HS-5 (cell line): ENCODE measurements around the gene PTGES2.
"Not testable (repeated sequence)": the region's sequence is repeated elsewhere in the genome, so short reads cannot be mapped to it uniquely, and the experiment has no call there.

Experiments
- DNase-seq: peaks from one replicate; pipeline ENCODE4 v3.0.0-alpha.2; 2012; ENCODE audit warnings: low read depth

The PTGES2 gene

DNA sequence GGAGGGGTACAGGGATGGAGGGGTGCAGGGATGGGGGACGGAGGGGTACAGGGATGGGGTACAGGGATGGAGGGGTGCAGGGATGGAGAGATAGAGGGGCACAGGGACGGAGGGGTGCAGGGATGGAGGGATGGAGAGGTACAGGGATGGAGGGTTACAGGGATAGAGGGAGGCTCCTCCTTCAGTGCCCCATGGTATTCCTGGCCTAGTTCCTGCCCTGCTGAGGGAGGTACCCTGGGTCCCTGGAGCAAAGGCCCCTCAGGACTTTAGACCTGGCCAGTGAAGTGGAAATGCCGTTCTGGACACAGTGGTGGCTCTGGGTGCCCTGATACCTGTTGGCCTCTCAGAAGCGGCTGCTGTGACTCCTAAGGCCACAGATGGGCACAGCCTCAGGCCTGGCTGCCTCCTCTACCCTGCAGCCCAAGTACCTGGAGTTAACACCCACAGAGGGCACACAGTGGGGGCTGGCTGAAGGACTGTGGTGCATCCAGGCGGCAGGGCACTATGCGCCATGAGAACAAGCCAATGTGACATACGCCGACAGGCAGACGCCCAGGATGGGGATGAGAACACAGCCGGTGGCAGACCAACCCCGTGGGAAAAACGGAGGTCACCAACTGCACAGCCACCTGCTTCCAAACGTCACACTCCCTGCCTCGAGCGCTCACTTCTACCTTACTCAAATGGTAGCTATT, 8.4 kb downstream of the PTGES2 start:
- DNase-seq: no peak

DNA sequence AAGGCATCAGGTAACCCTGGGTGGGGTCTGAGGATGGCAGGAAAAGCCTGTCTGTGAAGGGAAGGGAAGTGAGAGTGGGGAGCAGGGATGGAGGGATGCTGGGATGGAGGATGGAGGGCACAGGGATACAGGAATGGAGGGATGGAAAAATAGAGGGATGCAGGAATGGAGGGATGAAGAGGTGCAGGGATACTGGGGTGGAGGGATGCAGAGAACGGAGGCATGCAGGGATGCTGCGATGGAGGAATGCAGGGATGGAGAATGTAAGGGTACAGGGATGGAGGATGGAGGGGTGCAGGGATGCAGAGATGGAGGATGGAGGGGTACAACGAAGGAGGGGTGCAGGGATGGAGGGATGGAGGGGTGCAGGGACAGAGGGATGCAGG, 9.1 kb downstream of the PTGES2 start:
- DNase-seq: no peak

DNA sequence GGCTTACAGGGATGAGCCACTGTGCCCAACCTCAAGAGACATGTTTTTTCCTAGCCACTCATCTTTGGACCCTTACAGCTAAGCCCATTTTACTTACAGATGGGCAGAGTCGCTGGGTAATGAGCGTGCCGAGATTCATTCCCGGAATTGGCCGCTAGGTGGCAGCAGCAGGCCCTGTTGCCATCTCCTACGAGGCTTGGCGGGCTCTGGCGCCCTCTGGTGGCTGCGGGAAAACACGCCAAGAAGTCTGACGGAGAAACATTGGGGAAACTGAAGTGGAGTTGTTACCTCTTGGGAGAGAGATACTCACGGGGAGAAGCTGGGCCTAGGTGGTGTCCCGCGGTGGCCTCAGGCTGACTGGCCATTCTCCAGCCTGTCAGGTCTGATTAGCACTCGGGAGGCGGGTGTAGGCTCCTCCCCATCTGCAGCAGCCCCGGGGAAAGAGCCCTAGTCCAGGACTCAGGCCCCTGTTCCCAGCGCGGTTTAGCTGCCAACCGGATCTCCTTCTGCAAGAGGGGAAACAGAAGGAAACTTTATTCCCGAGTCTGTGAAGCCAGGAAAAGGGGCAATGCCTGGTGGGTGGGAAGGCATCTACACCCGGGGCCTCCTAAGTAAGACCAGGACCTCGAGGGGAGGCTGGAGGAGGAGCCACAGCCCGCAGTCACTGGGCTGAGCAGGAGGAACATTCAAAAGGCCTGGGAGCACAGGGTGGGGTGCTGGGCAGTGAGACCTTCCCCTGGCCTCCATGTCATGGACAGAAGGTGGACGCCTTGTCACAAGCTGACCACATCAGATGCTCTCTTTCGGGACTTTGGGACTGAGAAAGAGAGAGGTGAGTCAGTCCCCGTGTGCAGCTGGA, 9.7 kb downstream of the PTGES2 start:
- DNase-seq: peak; percentile 56

DNA sequence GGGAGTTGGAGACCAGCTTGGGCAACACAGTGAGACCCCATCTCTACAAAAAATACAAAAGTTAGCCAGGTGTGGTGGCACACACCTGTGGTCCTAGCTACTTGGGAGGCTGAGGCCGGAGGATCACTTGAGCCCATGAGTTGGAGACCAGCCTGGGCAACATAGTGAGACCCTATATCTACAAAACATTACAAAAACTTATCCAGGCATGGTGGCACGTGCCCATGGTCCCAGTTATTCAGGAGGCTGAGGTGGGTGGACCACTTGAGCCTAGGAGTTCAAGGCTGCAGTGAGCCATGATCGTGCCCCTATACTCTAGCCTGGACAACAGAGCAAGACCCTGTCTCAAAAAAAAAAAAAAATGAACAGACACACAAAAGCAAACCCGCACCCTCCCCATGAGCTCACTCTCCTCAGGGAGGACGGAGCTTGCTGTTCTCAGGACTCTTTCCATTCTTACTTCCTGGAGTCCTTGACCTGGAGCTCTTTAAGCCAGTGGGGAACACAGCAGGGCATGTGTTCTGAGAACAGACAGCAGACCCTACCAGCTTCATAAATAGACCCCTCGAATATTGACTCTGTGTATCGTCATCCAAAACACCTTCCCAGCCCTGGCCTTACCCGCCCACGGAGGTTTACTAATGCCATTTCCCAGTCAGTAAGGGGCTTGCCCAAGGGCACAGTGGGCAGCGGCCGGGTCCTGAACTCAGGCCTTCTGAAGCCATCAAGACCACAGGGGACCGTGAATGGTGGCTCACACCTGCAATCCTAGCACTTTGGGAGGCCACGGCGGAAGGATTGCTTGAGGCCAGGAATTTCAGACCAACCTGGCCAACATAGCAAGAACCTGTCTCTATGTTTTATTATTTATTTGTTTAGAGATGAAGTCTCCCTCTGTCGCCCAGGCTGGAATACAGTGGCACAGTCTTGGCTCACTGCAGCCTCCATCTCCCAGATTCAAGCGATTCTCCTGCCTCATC, 11.1 kb downstream of the PTGES2 start:
- no peak for DNase-seq

DNA sequence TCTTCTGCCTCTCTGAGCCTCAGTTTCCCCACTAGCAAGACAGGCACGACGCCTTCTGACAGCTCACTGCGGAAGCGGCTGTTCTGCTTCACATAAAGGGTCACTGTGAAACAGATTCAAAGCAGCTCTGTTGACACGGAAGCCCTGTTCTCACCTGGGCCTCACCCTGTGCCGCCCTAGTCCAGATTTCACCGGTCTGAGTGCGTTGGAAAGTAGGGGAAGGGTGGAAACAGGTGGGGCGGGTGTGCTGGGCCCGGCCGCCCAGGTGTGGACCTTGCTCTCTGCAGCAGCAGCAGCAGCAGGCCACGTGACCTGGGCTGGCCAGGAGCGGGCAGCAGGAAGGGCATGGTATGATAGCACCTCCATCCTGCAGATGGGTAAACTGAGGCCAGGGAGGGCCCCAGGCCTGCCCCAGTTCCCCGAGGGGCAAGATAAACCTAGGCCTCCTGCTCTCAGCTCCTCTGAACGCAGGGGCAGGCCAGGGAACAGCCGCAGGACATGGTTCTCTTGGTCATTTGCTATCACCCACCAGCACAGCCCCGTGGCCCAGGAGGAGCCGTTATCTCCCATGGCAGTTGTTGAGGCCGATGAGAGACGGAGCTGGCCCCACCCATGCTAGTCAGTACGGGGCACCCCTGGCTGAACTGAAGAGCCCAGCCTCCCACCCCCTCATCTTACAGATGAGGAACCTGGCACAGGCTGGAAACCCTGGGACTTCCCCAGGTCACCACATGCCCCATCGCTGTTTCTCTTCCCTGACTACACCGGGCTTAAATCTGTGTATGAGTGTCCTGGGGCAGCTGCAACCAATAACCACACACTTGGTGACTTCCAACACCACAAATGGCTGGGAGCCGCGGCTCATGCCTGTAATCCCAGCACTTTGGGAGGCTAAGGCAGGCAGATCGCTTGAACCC, 12.1 kb downstream of the PTGES2 start:
- no peak for DNase-seq

DNA sequence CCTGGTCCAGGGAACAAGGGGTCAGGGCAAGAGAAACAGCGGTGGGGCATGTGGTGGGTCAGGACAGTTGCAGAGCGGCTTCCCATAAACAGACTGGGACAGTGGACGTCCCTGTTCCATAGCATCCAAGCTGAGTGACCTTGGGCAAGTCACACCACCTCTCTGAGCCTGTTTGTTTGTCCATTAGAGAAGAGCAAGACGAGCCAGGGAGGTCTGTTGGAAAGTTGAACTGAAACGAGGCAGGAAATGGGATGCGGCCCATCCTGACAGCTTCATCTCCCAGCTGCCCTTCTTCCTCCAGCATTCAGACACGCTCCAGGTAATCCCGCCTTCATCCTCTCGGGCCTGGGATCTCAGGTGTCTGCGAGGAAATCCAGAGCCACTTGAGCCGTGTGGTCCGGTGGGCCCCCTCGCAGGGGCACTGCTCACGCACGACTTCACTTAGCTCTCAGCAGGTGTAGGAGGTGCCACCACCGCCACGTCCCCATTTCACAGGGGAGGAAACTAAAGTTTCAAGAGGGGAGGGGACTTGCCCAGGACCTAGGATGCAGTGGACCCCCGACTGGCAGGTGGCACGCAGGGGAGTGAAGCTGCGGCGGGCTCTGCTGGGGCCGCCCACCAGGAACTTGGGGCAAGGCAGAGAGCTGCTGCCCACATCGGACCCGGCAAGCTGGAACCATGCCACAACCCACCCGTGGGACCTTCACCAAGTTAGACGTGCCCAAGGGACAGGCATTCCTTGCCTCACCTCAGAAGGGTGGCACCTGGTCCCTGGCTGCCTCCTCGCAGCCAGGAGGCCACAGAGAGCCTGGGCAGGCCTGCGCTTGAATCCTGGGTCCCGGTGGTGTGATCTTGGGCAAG, 13.0 kb downstream of the PTGES2 start:
- no peak for DNase-seq

DNA sequence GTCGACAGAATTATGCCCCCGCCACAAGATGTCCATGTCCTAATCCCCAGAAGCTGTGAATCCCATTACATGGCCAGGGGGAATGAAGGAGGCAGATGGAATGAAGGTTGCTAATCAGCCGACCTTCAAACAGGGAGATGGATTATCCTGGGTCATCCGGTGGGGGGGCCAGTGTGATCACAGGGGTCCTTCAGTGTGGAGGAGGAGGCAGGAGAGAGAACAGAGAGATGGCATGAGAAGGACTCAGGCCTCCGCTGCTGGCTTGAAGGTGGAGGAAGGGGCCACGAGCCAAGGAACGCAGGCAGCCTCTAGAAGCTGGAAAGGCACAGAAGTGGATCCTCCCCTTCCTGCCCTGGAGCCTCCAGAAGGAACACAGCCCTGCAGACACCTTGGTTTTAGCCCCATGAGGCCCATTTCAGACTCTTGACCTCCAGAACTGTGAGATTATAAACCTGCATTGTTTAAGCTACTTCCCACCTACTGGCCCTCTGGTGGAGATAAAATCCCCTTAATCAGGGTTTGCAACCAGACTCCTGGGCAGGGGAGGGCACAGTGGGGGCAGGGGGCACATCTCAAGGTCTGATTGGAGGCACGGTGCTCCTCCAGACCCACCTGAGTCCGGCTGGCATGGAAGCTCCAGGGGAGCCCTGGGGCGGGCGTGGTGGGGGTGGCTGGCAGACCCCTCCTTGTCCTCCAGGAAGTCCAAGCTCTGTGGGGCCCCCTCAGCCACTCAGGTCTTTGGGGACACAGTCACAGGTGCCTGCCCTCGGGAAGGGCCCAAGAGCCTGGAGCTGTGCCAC, 13.8 kb downstream of the PTGES2 start:
- DNase-seq: no peak

DNA sequence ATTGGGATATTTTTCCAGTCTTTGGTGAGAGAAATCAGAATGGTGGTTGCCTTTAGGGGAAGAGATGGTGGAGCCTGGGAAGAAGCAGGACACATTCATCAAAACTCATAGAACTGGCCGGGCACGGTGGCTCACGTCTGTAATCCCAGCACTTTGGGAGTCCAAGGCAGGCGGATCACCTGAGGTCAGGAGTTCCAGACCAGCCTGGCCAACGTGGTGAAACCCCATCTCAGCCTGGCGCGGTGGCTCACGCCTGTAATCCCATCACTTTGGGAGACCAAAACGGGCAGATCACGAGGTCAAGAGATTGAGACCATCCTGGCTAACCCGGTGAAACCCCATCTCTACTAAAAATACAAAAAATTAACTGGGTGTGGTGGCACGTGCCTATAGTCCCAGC, 15.8 kb downstream of the PTGES2 start:
- DNase-seq: not testable (repeated sequence)

DNA sequence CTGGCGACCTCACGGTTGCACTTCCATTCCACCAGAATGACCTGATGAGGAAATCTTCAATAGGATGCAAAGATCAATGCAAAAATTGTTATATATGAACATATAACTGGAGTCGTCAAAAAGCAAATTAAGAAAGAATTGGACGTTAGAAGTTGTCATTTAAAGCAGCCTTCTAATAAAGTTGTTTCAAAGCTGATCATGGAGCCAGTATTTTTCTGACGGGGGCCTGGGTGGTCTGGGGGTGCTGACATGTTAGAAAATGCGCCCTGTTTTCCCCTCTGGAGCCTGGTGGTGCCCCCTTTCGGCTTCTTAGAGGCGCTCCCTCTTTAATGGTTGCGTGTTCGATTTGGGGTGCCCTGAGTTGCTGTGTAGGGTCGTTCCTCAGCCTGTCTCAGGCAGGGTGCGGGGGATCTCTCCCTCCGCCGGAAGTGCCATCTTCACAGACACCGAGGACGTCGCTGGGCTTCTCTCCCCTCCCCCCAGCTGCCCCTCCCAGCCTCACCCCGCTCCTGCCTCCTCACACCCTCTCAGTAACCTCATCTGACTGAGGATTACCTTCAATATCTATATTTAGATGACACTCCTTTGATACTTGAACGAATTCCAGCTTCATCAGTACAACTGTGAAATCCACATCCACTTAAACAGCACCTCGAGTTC, 18.3 kb downstream of the PTGES2 start:
- no peak for DNase-seq

DNA sequence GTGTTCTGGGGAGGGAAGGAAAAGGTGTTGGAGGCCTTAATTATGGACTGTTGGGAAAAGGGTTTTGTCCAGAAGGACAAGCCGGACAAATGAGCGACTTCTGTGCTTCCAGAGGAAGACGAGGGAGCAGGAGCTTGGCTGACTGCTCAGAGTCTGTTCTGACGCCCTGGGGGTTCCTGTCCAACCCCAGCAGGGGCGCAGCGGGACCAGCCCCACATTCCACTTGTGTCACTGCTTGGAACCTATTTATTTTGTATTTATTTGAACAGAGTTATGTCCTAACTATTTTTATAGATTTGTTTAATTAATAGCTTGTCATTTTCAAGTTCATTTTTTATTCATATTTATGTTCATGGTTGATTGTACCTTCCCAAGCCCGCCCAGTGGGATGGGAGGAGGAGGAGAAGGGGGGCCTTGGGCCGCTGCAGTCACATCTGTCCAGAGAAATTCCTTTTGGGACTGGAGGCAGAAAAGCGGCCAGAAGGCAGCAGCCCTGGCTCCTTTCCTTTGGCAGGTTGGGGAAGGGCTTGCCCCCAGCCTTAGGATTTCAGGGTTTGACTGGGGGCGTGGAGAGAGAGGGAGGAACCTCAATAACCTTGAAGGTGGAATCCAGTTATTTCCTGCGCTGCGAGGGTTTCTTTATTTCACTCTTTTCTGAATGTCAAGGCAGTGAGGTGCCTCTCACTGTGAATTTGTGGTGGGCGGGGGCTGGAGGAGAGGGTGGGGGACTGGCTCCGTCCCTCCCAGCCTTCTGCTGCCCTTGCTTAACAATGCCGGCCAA, 19.1 kb downstream of the PTGES2 start:
- DNase-seq: no peak

DNA sequence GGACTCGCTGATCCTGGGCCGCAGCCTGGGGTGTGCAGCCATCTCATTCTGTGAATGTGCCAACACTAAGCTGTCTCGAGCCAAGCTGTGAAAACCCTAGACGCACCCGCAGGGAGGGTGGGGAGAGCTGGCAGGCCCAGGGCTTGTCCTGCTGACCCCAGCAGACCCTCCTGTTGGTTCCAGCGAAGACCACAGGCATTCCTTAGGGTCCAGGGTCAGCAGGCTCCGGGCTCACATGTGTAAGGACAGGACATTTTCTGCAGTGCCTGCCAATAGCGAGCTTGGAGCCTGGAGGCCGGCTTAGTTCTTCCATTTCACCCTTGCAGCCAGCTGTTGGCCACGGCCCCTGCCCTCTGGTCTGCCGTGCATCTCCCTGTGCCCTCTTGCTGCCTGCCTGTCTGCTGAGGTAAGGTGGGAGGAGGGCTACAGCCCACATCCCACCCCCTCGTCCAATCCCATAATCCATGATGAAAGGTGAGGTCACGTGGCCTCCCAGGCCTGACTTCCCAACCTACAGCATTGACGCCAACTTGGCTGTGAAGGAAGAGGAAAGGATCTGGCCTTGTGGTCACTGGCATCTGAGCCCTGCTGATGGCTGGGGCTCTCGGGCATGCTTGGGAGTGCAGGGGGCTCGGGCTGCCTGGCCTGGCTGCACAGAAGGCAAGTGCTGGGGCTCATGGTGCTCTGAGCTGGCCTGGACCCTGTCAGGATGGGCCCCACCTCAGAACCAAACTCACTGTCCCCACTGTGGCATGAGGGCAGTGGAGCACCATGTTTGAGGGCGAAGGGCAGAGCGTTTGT, 19.9 kb downstream of the PTGES2 start:
- no peak for DNase-seq

DNA sequence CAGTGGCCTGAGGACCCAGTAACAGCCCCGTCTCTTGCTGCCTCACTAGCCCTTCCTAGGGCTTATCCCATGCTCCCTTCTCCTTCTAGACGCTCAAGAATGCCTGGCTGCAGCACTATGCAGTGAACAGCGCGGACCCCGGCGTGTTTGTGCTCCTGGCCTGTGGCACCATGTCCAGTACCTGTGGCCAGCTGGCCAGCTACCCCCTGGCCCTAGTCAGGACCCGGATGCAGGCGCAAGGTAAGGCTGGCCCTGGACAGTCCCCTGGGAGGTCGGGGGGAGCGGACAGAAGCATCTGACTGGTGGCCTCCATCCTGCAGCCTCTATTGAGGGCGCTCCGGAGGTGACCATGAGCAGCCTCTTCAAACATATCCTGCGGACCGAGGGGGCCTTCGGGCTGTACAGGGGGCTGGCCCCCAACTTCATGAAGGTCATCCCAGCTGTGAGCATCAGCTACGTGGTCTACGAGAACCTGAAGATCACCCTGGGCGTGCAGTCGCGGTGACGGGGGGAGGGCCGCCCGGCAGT, 20.5 kb downstream of the PTGES2 start:
- no peak for DNase-seq

DNA sequence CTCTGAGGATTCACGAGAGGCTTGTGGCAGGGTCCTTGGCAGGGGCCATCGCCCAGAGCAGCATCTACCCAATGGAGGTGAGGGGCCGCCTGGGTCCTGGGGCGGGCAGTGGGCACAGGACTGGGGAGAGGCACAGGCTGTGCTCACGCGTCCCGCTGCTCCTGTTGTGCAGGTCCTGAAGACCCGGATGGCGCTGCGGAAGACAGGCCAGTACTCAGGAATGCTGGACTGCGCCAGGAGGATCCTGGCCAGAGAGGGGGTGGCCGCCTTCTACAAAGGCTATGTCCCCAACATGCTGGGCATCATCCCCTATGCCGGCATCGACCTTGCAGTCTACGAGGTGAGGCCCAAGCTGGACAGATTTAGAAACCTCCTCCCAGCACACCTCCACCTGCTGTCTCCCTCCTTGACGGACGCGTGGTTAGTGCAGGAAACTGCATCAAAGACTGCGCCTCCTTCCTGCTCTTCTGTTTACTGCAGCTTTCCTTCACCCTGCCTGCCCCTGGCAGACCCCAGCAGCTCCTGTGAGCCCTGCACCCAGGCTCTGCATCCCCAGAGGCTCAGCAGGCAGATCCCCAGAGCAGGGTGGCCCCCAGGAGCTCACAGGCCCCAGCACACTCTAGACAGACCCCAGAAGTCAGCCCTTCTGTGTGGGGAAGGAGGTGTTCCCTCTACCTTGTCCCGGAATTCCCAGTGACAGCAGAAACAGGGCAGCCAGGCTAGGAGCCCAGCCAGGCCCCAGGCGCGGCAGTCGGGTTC, 21.2 kb downstream of the PTGES2 start:
- no peak for DNase-seq

DNA sequence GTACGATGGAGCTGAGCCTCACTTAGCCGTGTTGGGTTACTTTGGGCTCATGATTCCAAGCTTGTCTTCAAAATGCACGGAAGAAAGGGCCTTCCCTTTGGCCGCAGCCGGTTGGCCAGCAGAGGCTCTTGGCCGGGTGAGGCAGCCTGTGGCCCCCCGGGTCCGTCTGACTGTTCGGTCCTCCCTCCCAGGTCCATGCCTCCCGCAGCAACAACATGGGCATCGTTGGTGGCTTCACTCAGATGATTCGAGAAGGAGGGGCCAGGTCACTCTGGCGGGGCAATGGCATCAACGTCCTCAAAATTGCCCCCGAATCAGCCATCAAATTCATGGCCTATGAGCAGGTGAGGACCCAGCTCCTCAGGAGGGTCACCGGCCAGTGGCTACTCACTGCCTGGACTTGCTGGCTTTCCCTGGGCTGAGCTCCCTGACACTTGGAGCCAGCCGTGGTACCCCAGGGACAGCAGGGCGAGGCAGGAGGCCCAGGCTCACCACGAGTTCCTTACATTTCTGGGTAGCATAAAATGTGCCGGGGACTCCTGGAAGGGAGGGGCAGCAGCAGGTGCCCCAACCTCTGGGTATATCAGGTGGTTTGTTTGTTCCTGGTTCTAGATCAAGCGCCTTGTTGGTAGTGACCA, 21.9 kb downstream of the PTGES2 start:
- DNase-seq: no peak

DNA sequence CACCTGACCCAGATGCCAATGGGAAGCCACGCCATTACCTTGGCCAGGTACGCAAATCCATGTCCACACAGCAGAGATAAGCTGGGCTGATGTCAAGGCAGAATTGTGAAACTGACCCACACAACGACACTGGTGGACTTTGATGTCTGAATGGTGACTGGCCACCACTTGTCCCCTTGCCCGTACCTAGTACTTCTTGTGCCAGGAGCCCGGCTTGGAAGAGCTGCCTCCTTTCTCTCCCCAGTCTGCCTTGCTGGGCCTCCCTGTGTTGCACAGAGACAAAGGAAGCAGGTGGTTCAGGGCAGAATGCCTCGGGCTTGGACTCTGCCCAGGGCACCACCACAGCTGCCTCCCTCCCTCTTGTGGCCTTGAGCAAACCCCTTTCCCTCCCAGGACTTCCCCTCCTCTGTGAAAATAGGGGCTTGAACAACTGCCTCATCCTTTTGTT, 23.3 kb downstream of the PTGES2 start:
- DNase-seq: no peak

DNA sequence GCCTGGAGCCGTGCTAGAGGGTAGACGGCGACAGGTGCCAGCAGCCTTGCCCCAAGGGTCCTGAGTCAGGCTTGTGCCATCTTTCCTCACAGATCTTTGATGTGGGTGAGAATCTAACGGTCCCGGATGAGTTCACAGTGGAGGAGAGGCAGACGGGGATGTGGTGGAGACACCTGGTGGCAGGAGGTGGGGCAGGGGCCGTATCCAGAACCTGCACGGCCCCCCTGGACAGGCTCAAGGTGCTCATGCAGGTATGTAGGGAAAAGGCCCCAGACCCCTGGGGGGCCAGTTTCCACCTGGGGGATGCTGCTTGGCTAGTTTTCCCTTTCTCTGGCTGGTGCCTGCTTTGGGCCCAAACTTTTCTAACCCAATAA, 24.0 kb downstream of the PTGES2 start:
- no peak for DNase-seq
